ENCODE data around the gene CWC22. TPM values are rescaled to one million over a fixed set of nuclear protein-coding genes. Genes with fewer than 3 reads are reported as not detected.

Gene CWC22
- total RNA-seq, 1 donor from 2014 or later = 18.5 TPM

- Histone ChIP-seq H3K36me3 (no peaks in the 10 kb centered on the region), H3K9me3 (no peaks in the 10 kb centered on the region), H3K27ac (no peak overlapping the region), H3K4me3 (no peak overlapping the region), H3K4me1 (no peaks in the 10 kb centered on the region), H3K27me3 (no peaks in the 10 kb centered on the region)
- TF ChIP-seq, protein P1, sequence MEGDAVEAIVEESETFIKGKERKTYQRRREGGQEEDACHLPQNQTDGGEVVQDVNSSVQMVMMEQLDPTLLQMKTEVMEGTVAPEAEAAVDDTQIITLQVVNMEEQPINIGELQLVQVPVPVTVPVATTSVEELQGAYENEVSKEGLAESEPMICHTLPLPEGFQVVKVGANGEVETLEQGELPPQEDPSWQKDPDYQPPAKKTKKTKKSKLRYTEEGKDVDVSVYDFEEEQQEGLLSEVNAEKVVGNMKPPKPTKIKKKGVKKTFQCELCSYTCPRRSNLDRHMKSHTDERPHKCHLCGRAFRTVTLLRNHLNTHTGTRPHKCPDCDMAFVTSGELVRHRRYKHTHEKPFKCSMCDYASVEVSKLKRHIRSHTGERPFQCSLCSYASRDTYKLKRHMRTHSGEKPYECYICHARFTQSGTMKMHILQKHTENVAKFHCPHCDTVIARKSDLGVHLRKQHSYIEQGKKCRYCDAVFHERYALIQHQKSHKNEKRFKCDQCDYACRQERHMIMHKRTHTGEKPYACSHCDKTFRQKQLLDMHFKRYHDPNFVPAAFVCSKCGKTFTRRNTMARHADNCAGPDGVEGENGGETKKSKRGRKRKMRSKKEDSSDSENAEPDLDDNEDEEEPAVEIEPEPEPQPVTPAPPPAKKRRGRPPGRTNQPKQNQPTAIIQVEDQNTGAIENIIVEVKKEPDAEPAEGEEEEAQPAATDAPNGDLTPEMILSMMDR (IDR thresholded peaks at IDR 0.05) = no peak
- DNase-seq (ENCODE audit: low spot score in 2 of 2) = no peak
- intact Hi-C loops (cut with DNase I) = no loop called here
Observed at GRCh38 chr2:180021850-180022249, 14.8 kb upstream of the CWC22 start.

DNA sequence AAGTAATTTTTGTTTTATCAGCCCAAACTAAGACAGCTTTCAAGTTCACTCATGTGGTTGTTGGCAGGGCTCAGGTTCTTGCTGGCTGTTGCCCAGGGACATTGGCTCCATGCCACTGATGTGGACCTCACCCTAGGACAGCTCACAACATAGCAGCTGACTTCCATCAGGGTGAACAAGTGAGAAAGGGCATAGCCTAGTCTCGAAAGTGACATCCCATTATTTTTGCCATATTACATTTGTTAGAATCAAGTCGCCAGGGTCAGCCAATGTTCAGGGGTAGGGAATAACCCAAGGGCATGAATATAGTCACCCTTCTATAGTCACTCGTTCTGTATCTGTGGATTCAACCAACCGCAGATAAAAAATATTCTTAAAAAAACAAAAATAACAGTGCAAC lies 10.7 kb upstream of the CWC22 start:
- Histone ChIP-seq H3K4me3 (no peak overlapping the region), H3K36me3 (no peaks in the 10 kb centered on the region), H3K27me3 (no peaks in the 10 kb centered on the region), H3K9me3 (no peaks in the 10 kb centered on the region), H3K27ac (no peak overlapping the region), H3K4me1 (no peaks in the 10 kb centered on the region)
- peak in 1 of 2 donors; percentile 63 for DNase-seq (ENCODE audit: low spot score in 2 of 2)
- TF ChIP-seq, protein P1 (IDR thresholded peaks at IDR 0.05) = no peak
- intact Hi-C loops (cut with DNase I) = no loop called here

DNA sequence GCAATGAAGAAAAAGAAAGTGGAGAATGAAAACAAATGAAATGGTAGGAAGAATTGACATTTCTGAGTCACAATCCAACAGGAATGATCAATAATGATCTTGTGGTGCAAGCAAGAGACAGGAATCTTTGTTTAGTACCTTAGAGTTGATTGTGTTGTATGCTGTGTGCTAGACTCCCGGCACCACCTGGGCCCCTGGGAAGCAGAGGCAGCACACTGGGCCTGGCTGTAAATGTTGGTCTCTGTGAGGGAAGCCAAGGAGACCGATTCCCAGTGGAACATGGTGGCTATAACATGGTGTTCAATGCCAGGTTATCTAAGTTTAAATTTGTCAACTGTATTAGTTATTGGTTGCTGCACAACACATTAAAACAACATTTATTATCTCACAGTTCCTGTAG lies 9.8 kb upstream of the CWC22 start:
- Histone ChIP-seq H3K27me3 (no peaks in the 10 kb centered on the region), H3K27ac (no peak overlapping the region), H3K4me3 (no peak overlapping the region), H3K9me3 (no peaks in the 10 kb centered on the region), H3K36me3 (no peaks in the 10 kb centered on the region), H3K4me1 (no peaks in the 10 kb centered on the region)
- no peak for DNase-seq (ENCODE audit: low spot score in 2 of 2)
- TF ChIP-seq, protein P1 (IDR thresholded peaks at IDR 0.05) = no peak
- intact Hi-C loops (cut with DNase I) = no loop called here

- Histone ChIP-seq H3K4me1 (no peaks in the 10 kb centered on the region), H3K36me3 (no peaks in the 10 kb centered on the region), H3K4me3 (no peak overlapping the region), H3K27me3 (no peaks in the 10 kb centered on the region), H3K27ac (no peak overlapping the region), H3K9me3 (no peaks in the 10 kb centered on the region)
- TF ChIP-seq, protein P1 (IDR thresholded peaks at IDR 0.05) = no peak
- intact Hi-C loops (cut with DNase I) = no loop called here
- DNase-seq (ENCODE audit: low spot score in 2 of 2) = no peak
Observed at GRCh38 chr2:180015951-180016709, 9.0 kb upstream of the CWC22 start.

GRCh38 chr2:180012523-180012922 lies 5.4 kb upstream of the CWC22 start:
- Histone ChIP-seq H3K4me3 (no peak overlapping the region), H3K27ac (no peak overlapping the region)
- intact Hi-C loops (cut with DNase I) = no loop called here

More at GRCh38 chr2:180012523-180012922, 5.4 kb upstream of the CWC22 start:
- H3K9me3 ChIP-seq = no peaks in the 10 kb centered on the region
- no peaks in the 10 kb centered on the region for H3K4me1 ChIP-seq
- H3K36me3 ChIP-seq = no peaks in the 10 kb centered on the region
- H3K27me3 ChIP-seq = no peaks in the 10 kb centered on the region
- TF ChIP-seq, protein P1 (IDR thresholded peaks at IDR 0.05) = no peak
- DNase-seq (ENCODE audit: low spot score in 2 of 2) = no peak

Data from ascending aorta (tissue), 2 donors.